ENCODE results near the gene IKBIP.

- TF ChIP-seq TCF4 (CRISPR knock-in tag; IDR thresholded peaks at IDR 0.05; ENCODE audit: borderline replicate concordance), result no peak
- no peak for TF ChIP-seq ISL1 (CRISPR knock-in tag; IDR thresholded peaks at IDR 0.05)
- TF ChIP-seq GLIS3 (CRISPR knock-in tag; IDR thresholded peaks at IDR 0.05), result no peak
- TF ChIP-seq RARB (CRISPR knock-in tag; IDR thresholded peaks at IDR 0.05), result no peak
- TF ChIP-seq, protein P1, sequence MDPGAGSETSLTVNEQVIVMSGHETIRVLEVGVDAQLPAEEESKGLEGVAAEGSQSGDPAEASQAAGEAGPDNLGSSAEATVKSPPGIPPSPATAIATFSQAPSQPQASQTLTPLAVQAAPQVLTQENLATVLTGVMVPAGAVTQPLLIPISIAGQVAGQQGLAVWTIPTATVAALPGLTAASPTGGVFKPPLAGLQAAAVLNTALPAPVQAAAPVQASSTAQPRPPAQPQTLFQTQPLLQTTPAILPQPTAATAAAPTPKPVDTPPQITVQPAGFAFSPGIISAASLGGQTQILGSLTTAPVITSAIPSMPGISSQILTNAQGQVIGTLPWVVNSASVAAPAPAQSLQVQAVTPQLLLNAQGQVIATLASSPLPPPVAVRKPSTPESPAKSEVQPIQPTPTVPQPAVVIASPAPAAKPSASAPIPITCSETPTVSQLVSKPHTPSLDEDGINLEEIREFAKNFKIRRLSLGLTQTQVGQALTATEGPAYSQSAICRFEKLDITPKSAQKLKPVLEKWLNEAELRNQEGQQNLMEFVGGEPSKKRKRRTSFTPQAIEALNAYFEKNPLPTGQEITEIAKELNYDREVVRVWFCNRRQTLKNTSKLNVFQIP (CRISPR knock-in tag; IDR thresholded peaks at IDR 0.05; ENCODE audit: borderline replicate concordance, low read depth), result no peak
- TF ChIP-seq, protein P2, sequence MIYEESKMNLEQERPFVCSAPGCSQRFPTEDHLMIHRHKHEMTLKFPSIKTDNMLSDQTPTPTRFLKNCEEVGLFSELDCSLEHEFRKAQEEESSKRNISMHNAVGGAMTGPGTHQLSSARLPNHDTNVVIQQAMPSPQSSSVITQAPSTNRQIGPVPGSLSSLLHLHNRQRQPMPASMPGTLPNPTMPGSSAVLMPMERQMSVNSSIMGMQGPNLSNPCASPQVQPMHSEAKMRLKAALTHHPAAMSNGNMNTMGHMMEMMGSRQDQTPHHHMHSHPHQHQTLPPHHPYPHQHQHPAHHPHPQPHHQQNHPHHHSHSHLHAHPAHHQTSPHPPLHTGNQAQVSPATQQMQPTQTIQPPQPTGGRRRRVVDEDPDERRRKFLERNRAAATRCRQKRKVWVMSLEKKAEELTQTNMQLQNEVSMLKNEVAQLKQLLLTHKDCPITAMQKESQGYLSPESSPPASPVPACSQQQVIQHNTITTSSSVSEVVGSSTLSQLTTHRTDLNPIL (CRISPR knock-in tag; IDR thresholded peaks at IDR 0.05; ENCODE audit: low read depth), result no peak
- no peak for TF ChIP-seq ZNF70 (CRISPR knock-in tag; IDR thresholded peaks at IDR 0.05)
- no peak for TF ChIP-seq ZFP3 (CRISPR knock-in tag; IDR thresholded peaks at IDR 0.05)
- no peak for TF ChIP-seq ARNTL (CRISPR knock-in tag; IDR thresholded peaks at IDR 0.05; ENCODE audit: borderline replicate concordance, low read depth)
- TF ChIP-seq SNAI2 (CRISPR knock-in tag; IDR thresholded peaks at IDR 0.05), result no peak
- TF ChIP-seq TOX (CRISPR knock-in tag; IDR thresholded peaks at IDR 0.05; ENCODE audit: borderline replicate concordance), result no peak
- no peak for TF ChIP-seq OSR1 (CRISPR knock-in tag; IDR thresholded peaks at IDR 0.05)
Observed at GRCh38 chr12:98606359-98606988, 38.1 kb downstream of the IKBIP start.

Data from SK-N-SH treated with all-trans-retinoic acid at 6 μM for 48 hours (cell line).